ENCODE measurements around the gene MAPK12.

DNA sequence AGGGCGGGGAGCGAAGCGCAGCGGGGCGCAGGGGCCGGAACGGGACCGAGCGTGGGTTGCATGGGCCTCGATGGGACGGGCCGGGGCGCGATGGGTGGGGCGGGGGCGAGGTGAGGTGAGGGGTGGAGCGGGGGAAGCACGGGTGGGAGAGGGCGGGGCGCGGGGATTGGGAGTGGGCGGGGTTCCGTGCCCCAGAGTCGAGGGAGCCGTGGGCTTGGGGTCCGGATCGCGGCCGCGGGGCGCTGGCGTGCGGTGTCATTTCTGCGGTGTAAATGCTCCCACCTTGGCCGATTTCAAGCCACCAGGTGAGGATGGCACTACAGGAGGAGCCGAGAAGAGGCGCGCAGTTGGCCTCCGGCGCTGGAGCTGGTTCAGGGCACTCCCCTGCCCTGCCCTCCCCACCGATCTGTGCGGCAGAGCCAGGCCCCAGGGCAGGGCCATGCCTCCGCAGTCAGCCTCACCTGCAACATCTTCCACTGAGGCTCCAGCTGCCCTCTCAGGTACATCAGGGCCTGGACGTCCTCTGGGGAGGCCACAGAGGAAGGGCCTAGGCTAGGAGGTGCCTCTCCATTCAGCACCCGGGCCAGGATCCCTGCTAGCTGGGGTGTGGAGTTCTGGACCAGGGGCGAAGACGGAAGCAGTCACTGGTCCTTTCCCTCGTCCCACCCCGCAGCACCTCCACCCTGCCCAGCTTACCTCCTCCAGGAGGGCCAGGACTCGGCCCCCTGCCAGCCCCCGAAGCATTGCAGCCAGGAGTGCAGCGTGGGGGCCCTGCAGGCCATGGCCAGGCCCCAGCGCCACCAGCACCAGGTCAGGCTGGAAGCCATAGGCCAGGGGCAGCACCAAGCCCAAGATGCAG lies 16.0 kb downstream of the MAPK12 start:
- TF ChIP-seq, protein P1, sequence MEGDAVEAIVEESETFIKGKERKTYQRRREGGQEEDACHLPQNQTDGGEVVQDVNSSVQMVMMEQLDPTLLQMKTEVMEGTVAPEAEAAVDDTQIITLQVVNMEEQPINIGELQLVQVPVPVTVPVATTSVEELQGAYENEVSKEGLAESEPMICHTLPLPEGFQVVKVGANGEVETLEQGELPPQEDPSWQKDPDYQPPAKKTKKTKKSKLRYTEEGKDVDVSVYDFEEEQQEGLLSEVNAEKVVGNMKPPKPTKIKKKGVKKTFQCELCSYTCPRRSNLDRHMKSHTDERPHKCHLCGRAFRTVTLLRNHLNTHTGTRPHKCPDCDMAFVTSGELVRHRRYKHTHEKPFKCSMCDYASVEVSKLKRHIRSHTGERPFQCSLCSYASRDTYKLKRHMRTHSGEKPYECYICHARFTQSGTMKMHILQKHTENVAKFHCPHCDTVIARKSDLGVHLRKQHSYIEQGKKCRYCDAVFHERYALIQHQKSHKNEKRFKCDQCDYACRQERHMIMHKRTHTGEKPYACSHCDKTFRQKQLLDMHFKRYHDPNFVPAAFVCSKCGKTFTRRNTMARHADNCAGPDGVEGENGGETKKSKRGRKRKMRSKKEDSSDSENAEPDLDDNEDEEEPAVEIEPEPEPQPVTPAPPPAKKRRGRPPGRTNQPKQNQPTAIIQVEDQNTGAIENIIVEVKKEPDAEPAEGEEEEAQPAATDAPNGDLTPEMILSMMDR (IDR thresholded peaks at IDR 0.05), result no peak
- TF ChIP-seq POLR2A (IDR thresholded peaks at IDR 0.05), result no peak
- TF ChIP-seq POLR2AphosphoS5 (IDR thresholded peaks at IDR 0.05), result no peak
